SKM-1 treated with dmso at 0.1 percent for 144 hours (cell line): ENCODE measurements around the gene IL34.

Source experiments
- DNase-seq: peaks from one replicate; lab custom pipeline; 2025; ENCODE audit not compliant: unreplicated experiment; lab: John Stamatoyannopoulos, UW

Gene IL34

DNA sequence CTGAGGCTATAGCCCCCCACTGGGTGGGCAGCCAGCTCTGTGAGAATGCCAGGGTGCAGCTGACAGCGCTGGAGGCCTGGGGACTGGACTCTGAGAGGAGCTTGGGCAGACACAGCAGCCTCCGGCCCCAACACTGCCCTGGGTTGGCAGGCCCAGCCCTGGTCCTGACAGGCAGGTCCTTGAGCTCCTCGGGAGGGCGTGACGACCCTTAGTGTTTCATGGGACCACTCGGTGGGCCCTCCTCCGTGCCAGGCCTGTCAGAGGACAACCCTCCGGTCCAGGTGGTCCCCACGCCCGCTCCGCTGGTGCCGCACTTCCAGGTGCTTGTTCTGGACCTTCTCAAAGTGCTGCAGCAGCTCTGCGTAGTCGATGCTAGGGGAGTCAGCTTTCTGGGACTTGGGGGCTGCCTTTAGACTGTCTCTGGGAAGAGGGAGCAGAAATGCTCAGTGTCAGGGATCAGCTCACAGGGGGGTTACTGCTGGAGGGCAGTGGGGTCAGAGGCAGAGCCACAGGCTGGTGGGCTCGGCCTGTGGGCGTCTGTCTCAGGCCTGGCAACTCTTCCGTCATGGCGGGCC, 41.4 kb downstream of the IL34 start:
- no peak for DNase-seq

DNA sequence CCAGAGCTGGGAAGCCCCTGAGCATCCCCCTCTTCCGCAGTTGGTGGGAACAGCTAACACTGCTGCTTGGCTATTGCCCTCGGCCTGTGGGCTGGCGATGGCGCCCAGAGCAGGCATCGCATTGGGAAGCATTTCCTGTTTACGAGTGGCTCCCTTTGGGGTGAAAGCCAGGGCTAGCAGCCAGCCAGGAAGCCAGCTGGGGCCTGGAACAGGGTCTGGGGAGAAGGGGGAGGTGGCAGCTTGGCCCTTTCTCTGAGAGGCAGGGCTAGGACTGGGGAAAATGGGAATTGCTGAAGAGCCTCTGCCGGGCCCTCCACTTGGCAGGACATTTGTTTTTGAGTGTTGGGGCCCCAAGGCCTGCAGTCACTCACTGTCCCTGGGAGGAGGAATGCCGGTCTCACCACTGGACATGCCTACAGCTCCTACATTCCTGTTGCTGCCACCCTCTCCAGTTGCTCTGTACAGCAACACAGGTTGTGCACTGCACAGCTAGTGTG, 41.9 kb downstream of the IL34 start:
- DNase-seq = no peak

DNA sequence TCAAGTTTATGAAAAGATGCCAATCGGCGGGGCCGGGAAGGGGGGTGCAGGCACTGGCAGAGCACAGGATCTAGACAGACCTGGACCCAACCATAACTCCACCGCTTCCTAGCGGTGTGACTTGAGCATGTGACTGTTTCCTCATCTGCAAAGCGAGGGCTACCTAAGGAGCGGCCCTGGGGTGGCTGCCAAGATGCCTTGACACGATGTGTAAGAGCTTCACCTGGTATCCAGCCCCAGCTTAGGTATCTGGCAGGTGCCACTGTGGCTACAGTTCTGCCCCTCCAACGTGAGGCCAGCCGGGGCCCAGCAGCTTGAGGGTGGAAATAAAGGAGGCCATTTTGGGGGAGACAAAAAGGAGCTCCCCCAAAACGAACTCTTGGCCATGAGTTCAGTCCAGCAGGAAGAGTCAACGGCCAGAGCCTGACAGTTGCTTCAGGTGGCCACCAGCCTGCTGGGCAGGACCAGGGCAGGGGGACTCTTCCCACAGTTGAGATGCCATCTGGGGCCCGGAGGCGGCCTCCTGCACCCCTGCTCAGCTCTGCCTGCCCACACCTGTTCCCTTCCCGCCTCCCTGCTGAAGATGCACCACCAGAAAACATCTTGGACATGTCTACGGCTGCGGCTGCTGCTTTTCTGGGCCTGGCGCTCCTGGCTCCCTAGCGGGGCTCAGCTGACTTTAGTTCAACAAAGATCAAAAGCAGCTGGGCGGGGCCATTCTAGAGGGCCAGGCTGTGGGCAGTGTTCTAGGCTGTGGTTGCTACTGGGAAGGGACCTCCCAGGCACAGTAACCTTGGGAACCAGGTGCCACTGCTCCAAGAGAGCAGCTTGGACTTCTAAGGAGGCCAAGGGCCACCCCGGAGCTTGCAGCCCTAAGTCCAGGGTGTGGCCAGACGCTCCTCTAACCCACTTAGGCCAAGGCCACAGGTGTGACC, 42.9 kb downstream of the IL34 start:
- no peak for DNase-seq

DNA sequence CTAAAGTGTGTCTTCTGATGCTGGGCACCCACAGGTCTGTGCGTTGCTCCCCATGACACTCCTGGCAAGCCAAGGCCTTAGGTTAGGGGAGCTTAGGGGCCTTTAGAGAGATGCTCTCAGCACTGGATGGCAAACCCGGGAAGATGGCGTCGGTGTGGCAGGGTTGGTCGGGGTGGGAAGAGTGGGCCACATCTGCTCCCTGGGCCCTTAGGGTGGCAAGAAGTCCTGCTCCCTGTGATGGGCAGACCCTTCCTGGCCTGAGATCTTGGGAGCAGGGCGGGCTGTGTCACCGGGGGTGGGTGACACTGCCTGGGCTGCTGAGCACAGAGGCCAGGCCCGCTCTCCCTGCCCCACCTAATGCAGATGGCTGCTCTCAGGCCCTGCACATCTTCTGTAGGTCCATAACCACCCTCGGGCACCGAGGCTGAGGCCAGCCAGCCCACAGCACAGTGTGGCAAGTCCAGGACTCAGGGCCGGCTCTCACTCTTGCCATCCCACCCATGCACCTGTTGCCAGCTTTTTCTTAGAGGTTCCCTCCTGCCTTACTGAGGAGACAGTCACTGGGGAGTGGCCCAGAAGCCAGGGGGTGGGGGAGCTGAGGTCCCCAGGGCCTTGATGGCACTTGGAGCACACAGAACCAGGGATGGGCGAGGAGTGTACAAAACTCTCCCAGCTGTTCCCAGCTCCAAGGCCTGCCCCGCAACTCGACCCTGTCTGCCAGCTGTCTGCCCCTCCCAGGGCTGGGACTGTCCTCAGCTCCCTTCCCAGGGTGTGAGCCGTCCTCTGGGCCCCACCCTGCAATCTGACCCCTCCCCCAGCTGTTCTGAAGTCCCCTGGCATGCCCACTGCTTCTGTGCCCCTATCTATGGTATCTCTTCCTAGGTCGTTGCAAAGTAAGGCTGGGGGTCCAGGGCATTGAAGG, 43.9 kb downstream of the IL34 start:
- no peak for DNase-seq

DNA sequence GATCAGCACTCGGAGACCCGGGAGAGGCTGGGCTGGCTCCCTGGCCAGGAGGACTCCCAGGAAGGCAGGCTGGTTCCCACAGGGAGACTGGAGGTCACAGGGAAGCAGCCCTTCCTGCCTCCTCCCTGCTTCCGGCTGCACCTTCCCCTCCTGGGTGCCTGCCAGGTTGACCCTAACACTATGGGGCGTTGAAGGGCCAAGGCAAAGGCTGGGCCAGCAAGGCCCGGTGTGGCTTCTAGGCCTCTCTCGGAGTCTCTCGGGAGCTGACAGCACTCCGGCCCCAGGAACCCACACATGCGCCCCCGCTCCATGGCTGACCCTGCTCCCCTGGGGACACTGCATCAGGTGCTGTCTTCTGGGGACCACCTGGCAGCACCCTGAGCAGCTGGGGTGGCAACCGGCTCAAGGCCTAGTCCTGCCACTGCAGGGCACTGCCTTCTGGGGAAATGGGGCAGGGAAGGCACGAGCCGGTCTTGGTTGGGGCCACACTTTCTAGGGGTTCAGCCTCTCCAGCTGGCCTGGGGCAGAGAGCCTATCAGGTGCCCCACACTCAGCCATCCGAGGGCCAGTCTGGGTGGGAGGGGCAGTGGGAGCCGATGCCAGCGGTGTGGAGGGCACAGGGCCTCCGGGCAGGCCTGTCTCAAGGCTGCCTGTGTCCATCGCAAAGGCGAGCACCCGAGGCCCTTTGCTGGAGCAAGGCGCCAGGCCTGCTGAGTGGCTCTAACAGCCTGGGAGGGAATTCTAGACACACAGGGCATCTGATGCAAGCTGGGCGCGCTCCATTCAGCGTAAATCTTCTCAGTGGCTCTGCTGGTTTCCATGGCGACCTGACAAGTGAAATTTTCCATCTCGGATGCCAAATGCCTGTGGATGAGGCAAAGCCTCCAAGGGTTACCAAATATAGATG, 45.1 kb downstream of the IL34 start:
- no peak for DNase-seq

DNA sequence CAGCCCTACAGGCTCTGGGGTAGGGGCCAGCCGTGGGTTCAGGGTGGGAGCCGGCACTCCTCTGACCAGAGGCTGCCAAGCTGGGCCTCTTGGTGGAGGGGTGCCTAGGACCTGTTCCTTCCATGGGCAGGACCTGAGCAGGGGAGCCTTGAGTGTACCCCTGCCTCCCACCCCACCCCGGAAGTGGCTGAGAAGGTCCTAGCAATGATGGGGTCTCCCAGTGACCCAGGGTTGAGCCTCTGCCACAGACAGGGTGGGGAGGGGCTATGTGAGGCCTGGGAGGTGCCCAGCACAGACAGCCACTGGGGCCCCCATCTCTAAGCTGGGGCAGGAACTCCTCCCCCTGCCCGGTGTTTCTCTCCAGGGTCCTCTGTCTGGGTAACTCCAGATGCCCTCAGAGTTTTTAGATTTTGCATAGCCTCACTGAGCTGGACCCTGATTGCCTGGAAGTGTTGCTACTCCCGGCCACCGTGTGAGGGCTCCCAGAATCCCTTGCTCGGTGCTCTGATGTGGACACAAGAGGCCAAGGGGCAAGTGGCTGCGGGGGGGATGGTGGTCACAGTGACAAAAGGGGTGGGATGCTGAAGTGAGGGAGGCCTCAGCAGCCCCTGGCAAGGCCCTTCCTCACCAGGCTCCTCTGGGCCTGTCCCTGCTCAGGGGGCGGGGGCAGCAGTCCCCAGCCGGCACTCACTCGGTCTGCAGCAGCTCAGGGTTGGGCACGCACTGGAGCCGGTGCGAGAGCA, 45.9 kb downstream of the IL34 start:
- no peak for DNase-seq

DNA sequence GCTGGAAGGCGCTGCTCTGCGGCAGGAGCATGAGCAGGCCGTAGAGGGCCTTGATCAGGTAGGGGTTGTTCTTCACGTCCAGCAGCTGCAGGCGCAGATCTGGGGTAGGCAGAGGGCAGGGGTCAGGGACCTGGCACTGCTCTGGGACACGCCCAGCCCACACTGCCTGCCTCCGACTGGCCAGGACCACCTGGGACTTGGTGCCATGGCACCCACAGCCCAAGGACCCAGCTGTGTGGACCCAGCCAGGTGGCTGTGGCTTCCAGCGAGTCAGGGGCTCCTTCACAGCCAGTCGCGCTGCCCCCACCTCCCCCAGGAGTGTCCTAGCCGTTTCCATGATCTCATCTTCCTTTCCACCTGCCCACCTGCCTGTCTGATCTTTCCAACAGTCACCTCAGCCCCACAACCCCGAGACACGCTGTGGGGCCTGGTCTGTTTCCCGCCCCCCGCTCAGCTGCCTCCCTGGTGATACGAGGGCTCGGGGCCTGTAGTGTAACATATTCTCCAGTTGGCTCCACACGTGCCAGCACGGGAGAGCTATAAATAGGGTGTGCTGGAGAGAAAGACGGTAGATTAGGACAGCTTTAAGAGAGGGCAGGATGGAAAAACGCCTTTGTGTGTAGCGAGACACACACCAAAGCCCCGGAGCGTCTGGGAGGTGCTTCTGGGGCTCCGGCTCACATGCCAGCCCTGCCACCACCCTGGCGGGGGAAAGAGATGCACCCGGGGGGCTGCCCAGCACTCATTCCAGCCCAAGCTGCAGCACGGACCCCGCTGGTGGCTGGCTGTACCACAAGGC, 46.7 kb downstream of the IL34 start:
- DNase-seq = no peak

DNA sequence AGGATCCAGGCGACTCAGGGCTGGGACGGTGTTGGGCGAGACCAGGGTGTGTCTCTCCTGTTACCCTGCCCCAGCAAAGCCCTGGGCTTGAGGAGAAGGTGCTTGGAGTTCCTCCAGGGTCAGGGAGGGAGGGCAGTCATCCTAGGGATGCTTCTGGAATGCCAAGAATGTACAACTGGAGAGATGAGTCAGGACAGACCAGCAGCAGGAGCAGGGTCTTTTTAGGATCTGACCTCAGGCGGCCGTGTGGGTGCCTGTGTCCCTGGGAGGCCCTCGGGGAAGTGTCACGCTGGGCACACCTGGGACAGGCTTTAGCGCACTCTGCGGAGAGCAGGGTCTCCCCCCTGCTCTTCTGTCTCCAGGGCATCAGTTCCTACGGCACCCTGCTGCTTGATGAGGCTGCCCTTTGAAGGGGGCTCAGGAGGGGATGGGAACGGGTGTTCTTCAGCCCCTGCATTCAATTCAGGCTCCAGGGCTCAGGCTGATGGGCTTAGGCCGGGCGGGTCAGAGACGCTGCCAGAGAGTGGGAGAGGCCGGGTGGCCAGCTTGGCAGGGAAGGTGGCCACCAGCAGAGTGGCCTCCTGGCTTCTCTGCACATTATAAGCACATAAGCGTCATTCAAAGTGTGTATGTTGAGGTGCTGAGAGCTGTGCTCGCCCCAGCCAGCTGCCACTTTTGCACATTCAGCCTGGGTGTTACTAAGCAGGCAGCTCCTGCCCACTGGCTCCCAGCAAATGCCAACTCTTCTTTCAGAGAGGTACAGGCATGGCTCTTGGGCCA, 47.9 kb downstream of the IL34 start:
- no peak for DNase-seq

DNA sequence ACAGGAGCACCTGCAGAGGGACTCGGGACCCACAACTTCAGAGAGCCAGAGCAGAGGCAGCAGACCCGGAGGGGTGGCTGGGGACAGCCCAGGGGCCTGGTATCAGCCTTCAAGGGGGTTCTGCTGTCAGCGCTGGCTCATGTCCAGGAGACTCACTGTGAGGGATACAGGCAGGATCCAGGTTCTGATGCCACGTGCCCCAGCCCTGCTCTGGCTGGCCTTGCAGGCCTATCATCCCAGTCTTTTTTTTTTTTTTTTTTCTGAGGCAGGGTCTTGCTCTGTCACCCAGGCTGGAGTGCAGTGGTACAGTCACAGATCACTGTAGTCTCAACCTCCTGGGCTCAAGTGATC, 48.5 kb downstream of the IL34 start:
- DNase-seq = no peak

DNA sequence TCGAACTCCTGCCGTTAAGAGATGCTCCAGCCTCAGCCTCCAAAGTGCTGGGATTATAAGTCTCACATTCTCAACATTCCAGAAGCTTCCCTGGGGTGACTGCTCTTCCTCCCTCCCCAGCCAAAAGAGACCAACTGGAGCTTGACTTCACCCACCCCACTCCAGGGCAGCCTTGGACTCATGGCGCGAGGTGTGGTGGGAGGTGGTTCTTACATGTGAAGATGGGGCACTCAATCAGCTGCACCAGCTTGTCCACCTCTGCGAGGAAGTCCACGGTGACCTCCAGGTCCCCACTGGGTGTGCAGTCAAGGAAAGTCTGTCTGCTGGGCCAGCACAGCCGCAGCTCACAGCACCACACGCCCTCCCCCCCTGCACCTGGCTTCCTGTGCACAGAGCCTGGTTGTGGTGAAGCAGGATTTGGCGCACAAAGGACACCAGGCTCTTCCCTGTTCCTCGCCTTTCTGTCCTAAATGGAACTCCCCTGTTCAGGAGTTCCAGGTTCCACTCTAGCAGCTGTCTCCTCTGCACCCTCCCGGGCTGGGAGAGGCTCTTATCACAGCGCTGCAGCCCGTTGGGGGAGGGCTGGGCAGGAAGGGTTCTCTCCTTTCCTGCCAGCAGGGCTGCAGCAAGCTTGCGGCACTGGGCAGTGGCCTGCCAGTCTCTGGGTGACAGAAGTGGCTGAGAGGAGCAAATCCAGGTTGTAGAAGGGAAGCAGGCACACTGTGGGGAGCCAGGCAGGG, 49.1 kb downstream of the IL34 start:
- peak; percentile 28 for DNase-seq

DNA sequence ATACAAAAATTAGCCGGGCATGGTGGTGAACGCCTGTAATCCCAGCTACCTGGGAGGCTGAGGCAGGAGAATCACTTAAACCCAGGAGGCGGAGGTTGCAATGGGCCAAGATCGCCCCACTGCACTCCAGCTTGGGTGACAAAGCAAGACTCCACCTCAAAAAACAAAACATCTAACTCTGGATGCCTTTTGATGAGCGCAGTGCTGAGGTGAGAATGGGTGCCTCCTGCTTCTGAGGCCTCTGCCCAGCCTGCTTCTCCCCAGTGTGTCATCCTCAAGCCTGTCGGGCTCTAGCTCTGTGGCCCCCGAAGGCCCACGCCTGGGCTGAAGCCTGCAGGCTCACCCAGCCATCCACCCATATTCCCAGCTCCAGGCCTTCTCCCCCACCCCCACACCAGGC, 50.0 kb downstream of the IL34 start:
- DNase-seq = no peak

DNA sequence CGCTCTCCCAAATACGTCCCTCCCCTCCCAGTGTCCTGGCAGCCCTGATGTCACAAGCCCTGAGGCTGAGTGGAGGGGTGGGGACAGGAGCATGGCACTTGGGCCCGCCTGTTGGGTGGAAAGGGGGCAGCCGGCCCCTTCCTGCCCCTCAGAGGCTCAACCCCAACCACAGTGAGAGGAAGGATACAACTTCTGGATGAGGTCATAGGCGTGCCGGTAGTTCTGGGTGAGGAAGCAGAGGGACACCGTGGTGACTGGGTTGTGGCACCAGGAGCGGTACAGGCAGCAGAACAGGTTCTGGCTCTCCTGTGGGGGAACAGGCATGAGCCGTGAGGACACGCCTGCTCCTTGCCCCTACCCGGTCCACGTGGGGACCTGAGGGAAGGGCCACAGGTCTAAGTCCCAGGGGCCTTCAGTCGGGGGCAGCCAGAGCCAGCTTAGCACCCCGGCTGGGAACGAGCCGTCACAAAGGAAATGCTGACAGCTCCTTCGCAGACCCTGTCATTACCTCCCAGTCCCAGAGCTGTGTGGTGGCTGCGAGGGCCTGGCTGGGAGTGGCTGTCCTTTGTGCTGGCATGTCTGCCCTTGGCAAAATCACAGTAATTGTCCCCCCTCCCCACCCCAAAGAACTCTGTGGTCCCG, 50.7 kb downstream of the IL34 start:
- DNase-seq = peak; percentile 82

DNA sequence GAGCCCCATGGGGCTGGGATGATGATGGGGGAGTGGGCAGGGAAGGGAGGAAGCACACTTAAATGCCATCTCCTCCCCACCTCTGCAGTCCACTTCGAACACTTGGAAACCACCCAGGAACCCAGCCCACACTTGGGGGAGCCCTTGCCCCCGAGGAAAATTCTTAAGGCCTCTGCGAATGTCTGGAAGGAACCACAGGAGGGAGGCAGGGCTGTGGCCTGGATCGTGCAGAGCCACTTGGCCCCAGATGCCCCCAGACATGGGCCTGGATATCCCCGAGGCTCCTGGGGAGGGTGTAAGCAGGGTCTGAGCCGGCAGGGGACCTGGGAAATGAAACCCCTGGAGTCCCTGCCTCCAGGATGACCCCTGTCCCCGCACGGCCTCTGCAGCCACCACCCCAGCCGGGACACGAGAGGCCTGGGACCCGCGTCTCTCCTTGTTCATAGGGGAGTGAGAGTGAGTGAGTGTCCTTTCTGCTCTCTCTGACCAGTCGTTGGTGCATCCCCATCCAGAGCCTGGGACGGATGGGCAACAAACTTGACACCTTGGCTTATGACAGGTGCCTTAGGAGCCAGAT, 51.3 kb downstream of the IL34 start:
- no peak for DNase-seq

DNA sequence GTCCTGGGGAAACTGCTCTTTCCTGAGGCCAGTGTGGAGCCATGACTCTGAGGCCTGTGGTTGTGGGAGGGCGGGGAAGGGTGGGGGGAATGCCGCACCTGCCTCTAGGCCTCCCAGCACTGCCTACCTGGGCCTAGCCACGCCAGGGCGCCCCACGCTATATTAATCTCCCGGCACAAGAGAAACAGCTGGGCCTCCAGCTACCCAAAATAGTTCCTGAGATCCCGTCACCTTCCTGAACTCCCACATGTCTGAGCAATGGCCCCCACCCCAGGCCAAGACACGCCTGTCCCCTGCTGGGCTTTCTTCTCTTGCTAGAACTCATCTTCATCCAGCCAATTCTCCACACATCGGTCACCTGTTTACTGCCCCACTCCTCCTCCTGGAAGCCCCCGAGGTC, 52.5 kb downstream of the IL34 start:
- DNase-seq = no peak

DNA sequence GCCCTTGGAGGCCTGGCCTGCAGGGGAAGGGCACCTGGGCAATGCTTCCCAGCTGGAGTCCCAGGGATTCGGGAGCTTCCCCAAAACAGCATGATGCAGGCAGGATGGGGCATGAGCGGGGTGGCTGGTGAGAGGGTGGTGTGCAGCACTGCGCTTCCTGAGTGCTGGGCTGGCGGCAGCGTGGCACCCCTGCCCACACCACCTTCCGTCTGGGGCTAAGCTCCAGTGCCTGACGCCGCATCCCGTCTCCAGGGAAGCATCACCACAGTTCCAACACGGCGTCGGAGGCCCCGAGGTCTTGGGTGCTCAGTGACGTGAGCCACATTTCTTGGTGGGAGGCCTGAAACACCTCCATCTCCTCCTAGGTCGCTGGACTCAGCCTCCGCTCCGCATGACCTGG, 53.3 kb downstream of the IL34 start:
- no peak for DNase-seq

DNA sequence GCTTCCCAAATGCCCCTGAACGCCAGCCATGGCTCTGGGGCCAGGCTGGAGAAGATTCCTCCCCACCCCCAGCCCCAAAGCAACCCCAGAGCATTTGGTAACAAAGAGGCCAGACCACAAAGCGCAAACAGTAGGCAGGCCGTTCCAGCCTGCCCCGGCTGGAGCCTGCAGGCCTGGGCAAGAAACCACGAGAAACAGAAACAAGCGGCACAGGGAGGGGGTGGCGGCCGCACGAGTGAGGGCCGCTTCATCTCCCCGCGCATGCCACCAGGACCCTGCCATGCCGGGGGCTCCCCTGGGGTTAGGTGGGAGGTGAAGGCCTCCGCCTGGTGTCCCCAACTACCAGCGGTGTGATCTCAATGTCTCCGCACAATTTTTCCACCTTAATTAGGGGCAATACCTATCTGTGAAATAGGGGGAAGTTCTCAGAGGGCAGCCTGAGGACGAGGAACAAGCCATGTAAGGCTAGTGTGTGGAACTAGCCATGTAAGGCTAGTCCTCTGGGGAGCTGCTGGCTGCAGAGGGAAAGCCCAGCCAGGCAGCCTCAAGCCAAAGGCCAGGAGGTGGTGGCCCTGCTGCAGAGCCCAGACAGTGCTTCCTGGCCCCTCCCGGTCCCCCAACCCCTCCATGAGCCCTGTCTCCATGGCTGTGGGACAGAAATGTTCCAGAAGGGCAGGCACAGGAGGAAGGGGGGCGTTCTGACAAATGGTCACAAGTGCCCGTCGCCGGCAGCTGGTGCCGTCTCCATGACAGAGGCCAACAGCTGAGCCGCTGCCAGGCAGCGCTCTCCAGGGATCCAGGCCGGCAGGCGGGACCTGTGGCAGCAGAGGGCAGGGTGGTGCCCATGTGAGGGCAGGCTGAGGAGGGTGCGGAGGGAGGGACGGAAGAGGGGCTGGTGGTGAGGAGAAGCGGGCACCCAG, 54.0 kb downstream of the IL34 start:
- peak; percentile 63 for DNase-seq
